HEK293 (cell line): Measurements from ENCODE around the gene MAGEB3.

Experiments
- CTCF ChIA-PET: fragments of 350-600 bp; formaldehyde crosslinking; extraction: SDS; loops from one replicate; lab custom pipeline; 2021; ENCODE audit warnings: antibody characterized with exemption; lab: Yijun Ruan, JAX
- POLR2A ChIA-PET: fragments of 300-600 bp; formaldehyde crosslinking; extraction: SDS; loops from one replicate; lab custom pipeline; 2020; ENCODE audit warnings: antibody characterized with exemption, inconsistent platforms; lab: Yijun Ruan, JAX
- H3K27ac ChIP-seq: fragments of 200-500 bp; sonication (Bioruptor generic); 2 replicates; pipeline ENCODE4 v1.5.1; 2014; ENCODE audit warnings: low read depth, low read length, control low read depth, inconsistent platforms; ENCODE audit errors: extremely low read depth
- H3K36me3 ChIP-seq, 2 experiments: fragments of 200-500 bp in 1 of 2; sonication (Bioruptor generic) in 1 of 2; 1 replicate in 1 of 2; 2 replicates in 1 of 2; pipeline ENCODE4 v1.5.1; 2014 to 2017; ENCODE audit warnings: inconsistent platforms in 2 of 2, low read length in 2 of 2; ENCODE audit not compliant: control insufficient read depth in 2 of 2, insufficient read depth in 1 of 2
- H3K4me1 ChIP-seq: fragments of 200-500 bp; sonication (Bioruptor generic); 2 replicates; pipeline ENCODE4 v1.5.1; 2014; ENCODE audit warnings: mild to moderate bottlenecking, low read length, inconsistent platforms; ENCODE audit not compliant: control insufficient read depth, insufficient read depth
- H3K4me3 ChIP-seq: 2 replicates; pipeline ENCODE4 v1.5.1; 2011; ENCODE audit warnings: low read depth, mild to moderate bottlenecking, control low read depth, low read length, moderate library complexity
- H3K9me3 ChIP-seq: fragments of 200-500 bp; sonication (Bioruptor generic); 2 replicates; pipeline ENCODE4 v1.5.1; 2014; ENCODE audit warnings: low read depth, low read length, inconsistent platforms; ENCODE audit not compliant: control insufficient read depth, insufficient read depth
- BCL11A ChIP-seq: fragments of 450-650 bp; formaldehyde crosslinking; IDR thresholded peaks from 2 replicates; pipeline ENCODE4 v1.5.1; 2016; ENCODE audit warnings: low read depth, missing biosample characterization, missing genetic modification characterization
- BCL11B ChIP-seq: fragments of 450-650 bp; formaldehyde crosslinking; IDR thresholded peaks from 2 replicates; pipeline ENCODE4 v1.5.1; 2016; ENCODE audit warnings: low read depth, missing biosample characterization, missing genetic modification characterization
- GFI1B ChIP-seq: fragments of 450-650 bp; formaldehyde crosslinking; IDR thresholded peaks from 2 replicates; pipeline ENCODE4 v1.5.1; 2016; ENCODE audit warnings: missing biosample characterization, missing genetic modification characterization
- GLIS2 ChIP-seq: fragments of 450-650 bp; formaldehyde crosslinking; IDR thresholded peaks from 2 replicates; pipeline ENCODE4 v1.5.1; 2016; ENCODE audit warnings: missing biosample characterization, missing genetic modification characterization
- IKZF3 ChIP-seq: fragments of 450-650 bp; IDR thresholded peaks from 2 replicates; pipeline ENCODE4 v1.5.0; 2018; ENCODE audit warnings: missing biosample characterization, mild to moderate bottlenecking, missing genetic modification characterization, moderate library complexity
- KLF7 ChIP-seq: fragments of 450-650 bp; formaldehyde crosslinking; IDR thresholded peaks from 2 replicates; pipeline ENCODE4 v1.5.1; 2016; ENCODE audit warnings: missing biosample characterization, missing genetic modification characterization, borderline replicate concordance
- KLF9 ChIP-seq: fragments of 450-650 bp; formaldehyde crosslinking; IDR thresholded peaks from 2 replicates; pipeline ENCODE4 v1.5.1; 2016; ENCODE audit warnings: missing biosample characterization, missing genetic modification characterization, low read depth
- MEIS1 ChIP-seq: sonication (generic); formaldehyde crosslinking; IDR thresholded peaks from 2 replicates; pipeline ENCODE4 v1.8.1; 2022; ENCODE audit warnings: missing genetic modification reagents, mild to moderate bottlenecking, borderline replicate concordance
- OSR2 ChIP-seq: fragments of 450-650 bp; formaldehyde crosslinking; IDR thresholded peaks from 2 replicates; pipeline ENCODE4 v1.5.1; 2016; ENCODE audit warnings: missing biosample characterization, missing genetic modification characterization
- WT1 ChIP-seq: fragments of 450-650 bp; formaldehyde crosslinking; IDR thresholded peaks from 2 replicates; pipeline ENCODE4 v1.5.1; 2016; ENCODE audit warnings: missing biosample characterization, missing genetic modification characterization
- ZFP69B ChIP-seq: fragments of 450-650 bp; formaldehyde crosslinking; IDR thresholded peaks from 2 replicates; pipeline ENCODE4 v1.5.1; 2016; ENCODE audit warnings: missing biosample characterization, missing genetic modification characterization
- ZNF138 ChIP-seq: fragments of 450-650 bp; formaldehyde crosslinking; IDR thresholded peaks from 2 replicates; pipeline ENCODE4 v1.5.1; 2016; ENCODE audit warnings: missing biosample characterization, missing genetic modification characterization, borderline replicate concordance
- ZNF157 ChIP-seq: fragments of 450-650 bp; formaldehyde crosslinking; IDR thresholded peaks from 2 replicates; pipeline ENCODE4 v1.5.1; 2016; ENCODE audit warnings: missing biosample characterization, missing genetic modification characterization
- ZNF2 ChIP-seq: fragments of 450-650 bp; formaldehyde crosslinking; IDR thresholded peaks from 2 replicates; pipeline ENCODE4 v1.5.1; 2016; ENCODE audit warnings: missing biosample characterization, missing genetic modification characterization
- ZNF266 ChIP-seq: fragments of 450-650 bp; formaldehyde crosslinking; IDR thresholded peaks from 2 replicates; pipeline ENCODE4 v1.5.1; 2016; ENCODE audit warnings: missing biosample characterization, missing genetic modification characterization, low read depth
- ZNF555 ChIP-seq: fragments of 450-650 bp; formaldehyde crosslinking; conservative IDR thresholded peaks from 2 replicates; pipeline ENCODE4 v1.5.1; 2017; ENCODE audit warnings: missing biosample characterization, mild to moderate bottlenecking, missing genetic modification characterization, inconsistent platforms
- ZNF664 ChIP-seq: fragments of 450-650 bp; formaldehyde crosslinking; IDR thresholded peaks from 2 replicates; pipeline ENCODE4 v1.5.1; 2016; ENCODE audit warnings: missing biosample characterization, missing genetic modification characterization
- ZNF777 ChIP-seq: fragments of 450-650 bp; formaldehyde crosslinking; IDR thresholded peaks from 2 replicates; pipeline ENCODE4 v1.5.1; 2017; ENCODE audit warnings: missing biosample characterization, missing genetic modification characterization, borderline replicate concordance
- TF ChIP-seq, protein P1 (sequence below): sonication (generic); formaldehyde crosslinking; IDR thresholded peaks from 2 replicates; pipeline ENCODE4 v1.8.1; 2022; ENCODE audit warnings: mild to moderate bottlenecking, moderate library complexity, missing genetic modification reagents
- TF ChIP-seq, protein P2 (sequence below): fragments of 450-650 bp; formaldehyde crosslinking; IDR thresholded peaks from 2 replicates; pipeline ENCODE4 v1.5.1; 2016; ENCODE audit warnings: missing biosample characterization, missing genetic modification characterization, borderline replicate concordance
- TF ChIP-seq, protein P3 (sequence below): fragments of 450-650 bp; formaldehyde crosslinking; IDR thresholded peaks from 2 replicates; pipeline ENCODE4 v1.5.1; 2016; ENCODE audit warnings: missing biosample characterization, missing genetic modification characterization
- TF ChIP-seq, protein P4 (sequence below): fragments of 450-650 bp; formaldehyde crosslinking; IDR thresholded peaks from 2 replicates; pipeline ENCODE4 v1.5.1; 2016; ENCODE audit warnings: missing biosample characterization, missing genetic modification characterization
- TF ChIP-seq, protein P5 (sequence below): fragments of 450-650 bp; formaldehyde crosslinking; IDR thresholded peaks from 2 replicates; pipeline ENCODE4 v1.5.1; 2016; ENCODE audit warnings: missing biosample characterization, missing genetic modification characterization

The MAGEB3 gene

GRCh38 chrX:30253257-30253656 lies 22.8 kb downstream of the MAGEB3 start:
- H3K9me3 ChIP-seq: no peaks in the 10 kb centered on the region
- POLR2A ChIA-PET: no interaction called here
- CTCF ChIA-PET: no interaction called here
- no peak overlapping the region for H3K27ac ChIP-seq
- H3K36me3 ChIP-seq: no peaks in the 10 kb centered on the region
- H3K4me1 ChIP-seq: no peaks in the 10 kb centered on the region
- H3K4me3 ChIP-seq: no peak overlapping the region
- no peak for TF ChIP-seq MEIS1 (CRISPR knock-in tag)
- TF ChIP-seq ZNF664 (tag by site-specific recombination): no peak
- TF ChIP-seq KLF9 (tag by site-specific recombination): no peak
- no peak for TF ChIP-seq ZNF555 (tag by site-specific recombination)
- no peak for TF ChIP-seq IKZF3 (tag by site-specific recombination)
- TF ChIP-seq, protein P1, sequence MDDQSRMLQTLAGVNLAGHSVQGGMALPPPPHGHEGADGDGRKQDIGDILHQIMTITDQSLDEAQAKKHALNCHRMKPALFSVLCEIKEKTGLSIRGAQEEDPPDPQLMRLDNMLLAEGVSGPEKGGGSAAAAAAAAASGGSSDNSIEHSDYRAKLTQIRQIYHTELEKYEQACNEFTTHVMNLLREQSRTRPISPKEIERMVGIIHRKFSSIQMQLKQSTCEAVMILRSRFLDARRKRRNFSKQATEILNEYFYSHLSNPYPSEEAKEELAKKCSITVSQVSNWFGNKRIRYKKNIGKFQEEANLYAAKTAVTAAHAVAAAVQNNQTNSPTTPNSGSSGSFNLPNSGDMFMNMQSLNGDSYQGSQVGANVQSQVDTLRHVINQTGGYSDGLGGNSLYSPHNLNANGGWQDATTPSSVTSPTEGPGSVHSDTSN: no peak
- no peak for TF ChIP-seq ZNF266 (tag by site-specific recombination)
- TF ChIP-seq, protein P2, sequence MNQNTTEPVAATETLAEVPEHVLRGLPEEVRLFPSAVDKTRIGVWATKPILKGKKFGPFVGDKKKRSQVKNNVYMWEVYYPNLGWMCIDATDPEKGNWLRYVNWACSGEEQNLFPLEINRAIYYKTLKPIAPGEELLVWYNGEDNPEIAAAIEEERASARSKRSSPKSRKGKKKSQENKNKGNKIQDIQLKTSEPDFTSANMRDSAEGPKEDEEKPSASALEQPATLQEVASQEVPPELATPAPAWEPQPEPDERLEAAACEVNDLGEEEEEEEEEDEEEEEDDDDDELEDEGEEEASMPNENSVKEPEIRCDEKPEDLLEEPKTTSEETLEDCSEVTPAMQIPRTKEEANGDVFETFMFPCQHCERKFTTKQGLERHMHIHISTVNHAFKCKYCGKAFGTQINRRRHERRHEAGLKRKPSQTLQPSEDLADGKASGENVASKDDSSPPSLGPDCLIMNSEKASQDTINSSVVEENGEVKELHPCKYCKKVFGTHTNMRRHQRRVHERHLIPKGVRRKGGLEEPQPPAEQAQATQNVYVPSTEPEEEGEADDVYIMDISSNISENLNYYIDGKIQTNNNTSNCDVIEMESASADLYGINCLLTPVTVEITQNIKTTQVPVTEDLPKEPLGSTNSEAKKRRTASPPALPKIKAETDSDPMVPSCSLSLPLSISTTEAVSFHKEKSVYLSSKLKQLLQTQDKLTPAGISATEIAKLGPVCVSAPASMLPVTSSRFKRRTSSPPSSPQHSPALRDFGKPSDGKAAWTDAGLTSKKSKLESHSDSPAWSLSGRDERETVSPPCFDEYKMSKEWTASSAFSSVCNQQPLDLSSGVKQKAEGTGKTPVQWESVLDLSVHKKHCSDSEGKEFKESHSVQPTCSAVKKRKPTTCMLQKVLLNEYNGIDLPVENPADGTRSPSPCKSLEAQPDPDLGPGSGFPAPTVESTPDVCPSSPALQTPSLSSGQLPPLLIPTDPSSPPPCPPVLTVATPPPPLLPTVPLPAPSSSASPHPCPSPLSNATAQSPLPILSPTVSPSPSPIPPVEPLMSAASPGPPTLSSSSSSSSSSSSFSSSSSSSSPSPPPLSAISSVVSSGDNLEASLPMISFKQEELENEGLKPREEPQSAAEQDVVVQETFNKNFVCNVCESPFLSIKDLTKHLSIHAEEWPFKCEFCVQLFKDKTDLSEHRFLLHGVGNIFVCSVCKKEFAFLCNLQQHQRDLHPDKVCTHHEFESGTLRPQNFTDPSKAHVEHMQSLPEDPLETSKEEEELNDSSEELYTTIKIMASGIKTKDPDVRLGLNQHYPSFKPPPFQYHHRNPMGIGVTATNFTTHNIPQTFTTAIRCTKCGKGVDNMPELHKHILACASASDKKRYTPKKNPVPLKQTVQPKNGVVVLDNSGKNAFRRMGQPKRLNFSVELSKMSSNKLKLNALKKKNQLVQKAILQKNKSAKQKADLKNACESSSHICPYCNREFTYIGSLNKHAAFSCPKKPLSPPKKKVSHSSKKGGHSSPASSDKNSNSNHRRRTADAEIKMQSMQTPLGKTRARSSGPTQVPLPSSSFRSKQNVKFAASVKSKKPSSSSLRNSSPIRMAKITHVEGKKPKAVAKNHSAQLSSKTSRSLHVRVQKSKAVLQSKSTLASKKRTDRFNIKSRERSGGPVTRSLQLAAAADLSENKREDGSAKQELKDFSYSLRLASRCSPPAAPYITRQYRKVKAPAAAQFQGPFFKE: no peak
- TF ChIP-seq ZNF157 (tag by site-specific recombination): no peak
- no peak for TF ChIP-seq BCL11A (tag by site-specific recombination)
- no peak for TF ChIP-seq ZNF138 (tag by site-specific recombination)
- TF ChIP-seq GLIS2 (tag by site-specific recombination): no peak
- TF ChIP-seq OSR2 (tag by site-specific recombination): no peak
- TF ChIP-seq, protein P3, sequence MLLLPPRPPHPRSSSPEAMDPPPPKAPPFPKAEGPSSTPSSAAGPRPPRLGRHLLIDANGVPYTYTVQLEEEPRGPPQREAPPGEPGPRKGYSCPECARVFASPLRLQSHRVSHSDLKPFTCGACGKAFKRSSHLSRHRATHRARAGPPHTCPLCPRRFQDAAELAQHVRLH (tag by site-specific recombination): no peak
- no peak for TF ChIP-seq ZNF2 (tag by site-specific recombination)
- no peak for TF ChIP-seq BCL11B (tag by site-specific recombination)
- no peak for TF ChIP-seq KLF7
- TF ChIP-seq ZNF777 (tag by site-specific recombination): no peak
- TF ChIP-seq ZFP69B: no peak
- no peak for TF ChIP-seq WT1 (tag by site-specific recombination)
- TF ChIP-seq, all 188 proteins: peak for 0

DNA sequence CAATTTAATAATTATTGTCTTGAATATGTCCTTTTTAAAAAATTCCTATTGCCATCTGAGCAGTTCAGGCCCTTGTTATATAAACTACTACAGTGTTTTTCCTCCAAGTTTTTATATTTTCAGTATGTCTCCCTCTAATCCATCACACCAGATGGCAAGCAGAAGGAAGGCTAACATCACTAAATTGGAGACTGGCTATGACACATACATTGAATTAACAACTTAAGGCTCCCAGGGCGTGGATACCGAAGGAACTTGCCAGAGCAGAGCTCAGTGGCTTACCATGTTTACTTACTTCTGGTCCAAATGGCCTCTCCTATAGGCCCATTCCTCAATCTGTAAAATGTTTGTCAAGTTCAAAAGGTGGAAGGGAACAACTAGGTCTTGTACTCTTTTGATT lies 29.5 kb downstream of the MAGEB3 start:
- Histone ChIP-seq H3K4me1 (no peaks in the 10 kb centered on the region), H3K4me3 (no peak overlapping the region), H3K36me3 (no peaks in the 10 kb centered on the region), H3K9me3 (no peaks in the 10 kb centered on the region), H3K27ac (no peak overlapping the region)
- POLR2A ChIA-PET: no interaction called here
- CTCF ChIA-PET: interaction anchor here (0.7 kb wide), 1 partner anchor 122 kb away, joined by 3 read pairs; no protein-coding TSS in a partner anchor
- TF ChIP-seq, protein P4, sequence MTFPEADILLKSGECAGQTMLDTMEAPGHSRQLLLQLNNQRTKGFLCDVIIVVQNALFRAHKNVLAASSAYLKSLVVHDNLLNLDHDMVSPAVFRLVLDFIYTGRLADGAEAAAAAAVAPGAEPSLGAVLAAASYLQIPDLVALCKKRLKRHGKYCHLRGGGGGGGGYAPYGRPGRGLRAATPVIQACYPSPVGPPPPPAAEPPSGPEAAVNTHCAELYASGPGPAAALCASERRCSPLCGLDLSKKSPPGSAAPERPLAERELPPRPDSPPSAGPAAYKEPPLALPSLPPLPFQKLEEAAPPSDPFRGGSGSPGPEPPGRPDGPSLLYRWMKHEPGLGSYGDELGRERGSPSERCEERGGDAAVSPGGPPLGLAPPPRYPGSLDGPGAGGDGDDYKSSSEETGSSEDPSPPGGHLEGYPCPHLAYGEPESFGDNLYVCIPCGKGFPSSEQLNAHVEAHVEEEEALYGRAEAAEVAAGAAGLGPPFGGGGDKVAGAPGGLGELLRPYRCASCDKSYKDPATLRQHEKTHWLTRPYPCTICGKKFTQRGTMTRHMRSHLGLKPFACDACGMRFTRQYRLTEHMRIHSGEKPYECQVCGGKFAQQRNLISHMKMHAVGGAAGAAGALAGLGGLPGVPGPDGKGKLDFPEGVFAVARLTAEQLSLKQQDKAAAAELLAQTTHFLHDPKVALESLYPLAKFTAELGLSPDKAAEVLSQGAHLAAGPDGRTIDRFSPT: no peak
- TF ChIP-seq GFI1B (tag by site-specific recombination): no peak
- TF ChIP-seq, protein P5, sequence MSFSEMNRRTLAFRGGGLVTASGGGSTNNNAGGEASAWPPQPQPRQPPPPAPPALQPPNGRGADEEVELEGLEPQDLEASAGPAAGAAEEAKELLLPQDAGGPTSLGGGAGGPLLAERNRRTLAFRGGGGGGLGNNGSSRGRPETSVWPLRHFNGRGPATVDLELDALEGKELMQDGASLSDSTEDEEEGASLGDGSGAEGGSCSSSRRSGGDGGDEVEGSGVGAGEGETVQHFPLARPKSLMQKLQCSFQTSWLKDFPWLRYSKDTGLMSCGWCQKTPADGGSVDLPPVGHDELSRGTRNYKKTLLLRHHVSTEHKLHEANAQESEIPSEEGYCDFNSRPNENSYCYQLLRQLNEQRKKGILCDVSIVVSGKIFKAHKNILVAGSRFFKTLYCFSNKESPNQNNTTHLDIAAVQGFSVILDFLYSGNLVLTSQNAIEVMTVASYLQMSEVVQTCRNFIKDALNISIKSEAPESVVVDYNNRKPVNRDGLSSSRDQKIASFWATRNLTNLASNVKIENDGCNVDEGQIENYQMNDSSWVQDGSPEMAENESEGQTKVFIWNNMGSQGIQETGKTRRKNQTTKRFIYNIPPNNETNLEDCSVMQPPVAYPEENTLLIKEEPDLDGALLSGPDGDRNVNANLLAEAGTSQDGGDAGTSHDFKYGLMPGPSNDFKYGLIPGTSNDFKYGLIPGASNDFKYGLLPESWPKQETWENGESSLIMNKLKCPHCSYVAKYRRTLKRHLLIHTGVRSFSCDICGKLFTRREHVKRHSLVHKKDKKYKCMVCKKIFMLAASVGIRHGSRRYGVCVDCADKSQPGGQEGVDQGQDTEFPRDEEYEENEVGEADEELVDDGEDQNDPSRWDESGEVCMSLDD (tag by site-specific recombination): no peak
